Gastrocnemius medialis (tissue), 4 donors: Measurements from ENCODE around the gene BANF1.

Experiments used
- CTCF ChIP-seq, 5 experiments: fragments of 450-650 bp in 3 of 5; fragments of 200-600 bp in 2 of 5; sonication (generic) in 2 of 5; IDR thresholded peaks in 4 of 5; conservative IDR thresholded peaks in 1 of 5; 1 replicate in 4 of 5; 2 replicates in 1 of 5; pipeline ENCODE4 v1.5.1; 2016 to 2019; ENCODE audit warnings: antibody characterized with exemption in 5 of 5, mild to moderate bottlenecking in 3 of 5, moderate library complexity in 3 of 5
- POLR2A ChIP-seq, 2 donors: fragments of 450-650 bp; IDR thresholded peaks; one replicate each; pipeline ENCODE4 v1.6.1; 2017; ENCODE audit warnings: antibody characterized with exemption in 2 of 2, mild to moderate bottlenecking in 2 of 2, moderate library complexity in 2 of 2

GRCh38 chr11:66051371-66051765, 49.1 kb downstream of the BANF1 start:
- TF ChIP-seq CTCF (IDR thresholded peaks at IDR 0.05 in 4 of 5, conservative IDR thresholded peaks at IDR 0.05 in 1 of 5) (no peak), POLR2A (IDR thresholded peaks at IDR 0.05) (no peak)
